ENCODE data around the gene ST8SIA1. TPM values are rescaled to one million over a fixed set of nuclear protein-coding genes. Genes with fewer than 3 reads are reported as not detected.

Gene ST8SIA1
- total RNA-seq, 1 experiment from 2014 or later, result not detected

DNA sequence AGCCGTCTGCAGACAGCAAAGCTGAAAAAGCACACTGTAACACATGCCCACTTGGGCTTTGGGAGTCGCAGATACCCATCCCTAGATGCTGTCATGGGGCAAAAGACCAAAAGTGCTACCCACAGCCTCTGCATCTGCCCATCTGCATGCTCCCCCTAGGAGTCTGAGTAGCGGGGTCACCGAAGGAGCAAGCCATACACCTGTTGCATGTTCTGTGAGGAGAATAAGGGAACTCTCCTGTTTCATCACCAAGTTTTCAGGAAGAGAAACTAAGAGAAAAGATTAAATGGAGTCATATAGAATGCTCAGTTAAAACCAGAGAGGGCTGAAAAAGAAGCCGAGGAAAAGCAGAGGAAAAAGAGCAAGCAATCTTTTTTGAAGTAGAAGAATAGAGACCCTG, 13.7 kb upstream of the ST8SIA1 start:
- ChIA-PET POLR2A (no interaction called here), RAD21 (ENCODE audit: low non-redundant PET in 1 of 2, low total read pairs in 2 of 2, uncharacterized antibody in 2 of 2, unreplicated experiment in 2 of 2) (no interaction called here), CTCF (no interaction called here)
- Histone ChIP-seq H4K20me1 (ENCODE audit: insufficient read depth) (no peaks in the 10 kb centered on the region), H3K4me2 (ENCODE audit: low read length) (no peak overlapping the region), H3K4me1 (ENCODE audit: control insufficient read depth in 1 of 2, insufficient read depth in 2 of 2, low read length in 2 of 2) (no peaks in the 10 kb centered on the region), H3K9me3 (ENCODE audit: control insufficient read depth in 1 of 2, insufficient read depth in 1 of 2, low read depth in 1 of 2, low read length in 2 of 2) (no peaks in the 10 kb centered on the region), H3K36me3 (ENCODE audit: control insufficient read depth in 1 of 2, insufficient read depth in 2 of 2, low read length in 2 of 2) (no peaks in the 10 kb centered on the region), H3K27ac (ENCODE audit: low read depth, low read length) (no peak overlapping the region), H3K4me3 (replicated peaks in 1 of 2; ENCODE audit: low read depth in 1 of 2, low read length in 2 of 2) (no peak overlapping the region), H3K79me2 (ENCODE audit: insufficient read depth, low read length) (no peaks in the 10 kb centered on the region), H3K9me2 (ENCODE audit: insufficient read depth) (no peaks in the 10 kb centered on the region), H2AFZ (ENCODE audit: low read depth, low read length, poor library complexity, severe bottlenecking) (no peak overlapping the region), H3K9ac (ENCODE audit: low read length) (no peak overlapping the region), H3K27me3 (ENCODE audit: insufficient read depth, low read length) (no peaks in the 10 kb centered on the region)
- intact Hi-C loops (cut with micrococcal nuclease), result no loop called here
- DNase-seq (ENCODE audit: low read depth, low spot score) (no peak), ATAC-seq (no peak)
- TF ChIP-seq RAD21 (IDR thresholded peaks at IDR 0.05; ENCODE audit: low read depth) (no peak), EZH2phosphoT487 (IDR thresholded peaks at IDR 0.05; ENCODE audit: borderline replicate concordance) (no peak), JUND (IDR thresholded peaks at IDR 0.05) (no peak), POLR2A (IDR thresholded peaks at IDR 0.05; ENCODE audit: borderline replicate concordance, extremely low read depth, insufficient read depth, insufficient read length) (no peak), ZFX (IDR thresholded peaks at IDR 0.05) (no peak), POLR2AphosphoS5 (IDR thresholded peaks at IDR 0.05; ENCODE audit: low read depth, low read length) (no peak), CEBPB (IDR thresholded peaks at IDR 0.05; ENCODE audit: low read depth) (no peak), ZNF274 (IDR thresholded peaks at IDR 0.05; ENCODE audit: low read depth, low read length) (no peak), YY1 (IDR thresholded peaks at IDR 0.05; ENCODE audit: extremely low read depth, insufficient replicate concordance, low read depth, low read length) (no peak)
- TF ChIP-seq, protein P1, sequence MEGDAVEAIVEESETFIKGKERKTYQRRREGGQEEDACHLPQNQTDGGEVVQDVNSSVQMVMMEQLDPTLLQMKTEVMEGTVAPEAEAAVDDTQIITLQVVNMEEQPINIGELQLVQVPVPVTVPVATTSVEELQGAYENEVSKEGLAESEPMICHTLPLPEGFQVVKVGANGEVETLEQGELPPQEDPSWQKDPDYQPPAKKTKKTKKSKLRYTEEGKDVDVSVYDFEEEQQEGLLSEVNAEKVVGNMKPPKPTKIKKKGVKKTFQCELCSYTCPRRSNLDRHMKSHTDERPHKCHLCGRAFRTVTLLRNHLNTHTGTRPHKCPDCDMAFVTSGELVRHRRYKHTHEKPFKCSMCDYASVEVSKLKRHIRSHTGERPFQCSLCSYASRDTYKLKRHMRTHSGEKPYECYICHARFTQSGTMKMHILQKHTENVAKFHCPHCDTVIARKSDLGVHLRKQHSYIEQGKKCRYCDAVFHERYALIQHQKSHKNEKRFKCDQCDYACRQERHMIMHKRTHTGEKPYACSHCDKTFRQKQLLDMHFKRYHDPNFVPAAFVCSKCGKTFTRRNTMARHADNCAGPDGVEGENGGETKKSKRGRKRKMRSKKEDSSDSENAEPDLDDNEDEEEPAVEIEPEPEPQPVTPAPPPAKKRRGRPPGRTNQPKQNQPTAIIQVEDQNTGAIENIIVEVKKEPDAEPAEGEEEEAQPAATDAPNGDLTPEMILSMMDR (IDR thresholded peaks at IDR 0.05 in 2 of 3, conservative IDR thresholded peaks at IDR 0.05 in 1 of 3; ENCODE audit: borderline replicate concordance in 1 of 3, insufficient read depth in 1 of 3, low read depth in 2 of 3, low read length in 2 of 3), result no peak
- TF ChIP-seq, protein P2, sequence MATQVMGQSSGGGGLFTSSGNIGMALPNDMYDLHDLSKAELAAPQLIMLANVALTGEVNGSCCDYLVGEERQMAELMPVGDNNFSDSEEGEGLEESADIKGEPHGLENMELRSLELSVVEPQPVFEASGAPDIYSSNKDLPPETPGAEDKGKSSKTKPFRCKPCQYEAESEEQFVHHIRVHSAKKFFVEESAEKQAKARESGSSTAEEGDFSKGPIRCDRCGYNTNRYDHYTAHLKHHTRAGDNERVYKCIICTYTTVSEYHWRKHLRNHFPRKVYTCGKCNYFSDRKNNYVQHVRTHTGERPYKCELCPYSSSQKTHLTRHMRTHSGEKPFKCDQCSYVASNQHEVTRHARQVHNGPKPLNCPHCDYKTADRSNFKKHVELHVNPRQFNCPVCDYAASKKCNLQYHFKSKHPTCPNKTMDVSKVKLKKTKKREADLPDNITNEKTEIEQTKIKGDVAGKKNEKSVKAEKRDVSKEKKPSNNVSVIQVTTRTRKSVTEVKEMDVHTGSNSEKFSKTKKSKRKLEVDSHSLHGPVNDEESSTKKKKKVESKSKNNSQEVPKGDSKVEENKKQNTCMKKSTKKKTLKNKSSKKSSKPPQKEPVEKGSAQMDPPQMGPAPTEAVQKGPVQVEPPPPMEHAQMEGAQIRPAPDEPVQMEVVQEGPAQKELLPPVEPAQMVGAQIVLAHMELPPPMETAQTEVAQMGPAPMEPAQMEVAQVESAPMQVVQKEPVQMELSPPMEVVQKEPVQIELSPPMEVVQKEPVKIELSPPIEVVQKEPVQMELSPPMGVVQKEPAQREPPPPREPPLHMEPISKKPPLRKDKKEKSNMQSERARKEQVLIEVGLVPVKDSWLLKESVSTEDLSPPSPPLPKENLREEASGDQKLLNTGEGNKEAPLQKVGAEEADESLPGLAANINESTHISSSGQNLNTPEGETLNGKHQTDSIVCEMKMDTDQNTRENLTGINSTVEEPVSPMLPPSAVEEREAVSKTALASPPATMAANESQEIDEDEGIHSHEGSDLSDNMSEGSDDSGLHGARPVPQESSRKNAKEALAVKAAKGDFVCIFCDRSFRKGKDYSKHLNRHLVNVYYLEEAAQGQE (IDR thresholded peaks at IDR 0.05; ENCODE audit: low read depth), result no peak
- TF ChIP-seq, protein P3, sequence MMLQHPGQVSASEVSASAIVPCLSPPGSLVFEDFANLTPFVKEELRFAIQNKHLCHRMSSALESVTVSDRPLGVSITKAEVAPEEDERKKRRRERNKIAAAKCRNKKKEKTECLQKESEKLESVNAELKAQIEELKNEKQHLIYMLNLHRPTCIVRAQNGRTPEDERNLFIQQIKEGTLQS (IDR thresholded peaks at IDR 0.05), result no peak
- no TSS peak for BruUV-seq (replicated peaks)
